Neuron (in vitro differentiated cells): Measurements from ENCODE around the gene NEURL3.

Source experiments
- H2AFZ ChIP-seq: one replicate; pipeline ENCODE4 v1.6.1; 2013; ENCODE audit warnings: low read depth, mild to moderate bottlenecking, inconsistent platforms, low read length, moderate library complexity
- H3K27me3 ChIP-seq: one replicate; pipeline ENCODE4 v1.6.1; 2013; ENCODE audit warnings: low read length; ENCODE audit not compliant: insufficient read depth
- H3K36me3 ChIP-seq: one replicate; pipeline ENCODE4 v1.6.1; 2013; ENCODE audit warnings: low read length; ENCODE audit not compliant: insufficient read depth
- H3K4me1 ChIP-seq: one replicate; pipeline ENCODE4 v1.6.1; 2013; ENCODE audit warnings: low read length; ENCODE audit not compliant: insufficient read depth
- H3K4me3 ChIP-seq: 2 replicates; pipeline ENCODE4 v1.5.1; 2013; ENCODE audit warnings: mild to moderate bottlenecking, low read length, moderate library complexity
- H3K9me3 ChIP-seq: one replicate; pipeline ENCODE4 v1.6.1; 2013; ENCODE audit warnings: low read length

The NEURL3 gene

GRCh38 chr2:96547731-96548171 is 42.6 kb upstream of the NEURL3 start:
- no peaks in the 10 kb centered on the region for H3K27me3 ChIP-seq

GRCh38 chr2:96547203-96547641 is 42.1 kb upstream of the NEURL3 start:
- H3K36me3 ChIP-seq: no peaks in the 10 kb centered on the region
- no peaks in the 10 kb centered on the region for H3K27me3 ChIP-seq
- H3K9me3 ChIP-seq: peaks cover 4% of the 10 kb centered on the region
- no peak overlapping the region for H2AFZ ChIP-seq
- no peak overlapping the region for H3K4me3 ChIP-seq
- peaks cover 9% of the 10 kb centered on the region for H3K4me1 ChIP-seq

More at GRCh38 chr2:96547731-96548171, 42.6 kb upstream of the NEURL3 start:
- Histone ChIP-seq H3K4me3 (no peak overlapping the region), H3K4me1 (peaks cover 9% of the 10 kb centered on the region), H2AFZ (no peak overlapping the region), H3K9me3 (peaks cover 4% of the 10 kb centered on the region), H3K36me3 (no peaks in the 10 kb centered on the region)

GRCh38 chr2:96546797-96547196 is 41.6 kb upstream of the NEURL3 start:
- no peak overlapping the region for H3K4me3 ChIP-seq

GRCh38 chr2:96546321-96546720 is 41.2 kb upstream of the NEURL3 start:
- Histone ChIP-seq H3K4me1 (peaks cover 9% of the 10 kb centered on the region), H2AFZ (no peak overlapping the region), H3K27me3 (no peaks in the 10 kb centered on the region), H3K9me3 (peaks cover 4% of the 10 kb centered on the region), H3K36me3 (no peaks in the 10 kb centered on the region), H3K4me3 (no peak overlapping the region)

More at GRCh38 chr2:96546797-96547196, 41.6 kb upstream of the NEURL3 start:
- Histone ChIP-seq H3K4me1 (peaks cover 9% of the 10 kb centered on the region), H3K27me3 (no peaks in the 10 kb centered on the region), H3K9me3 (peaks cover 4% of the 10 kb centered on the region), H2AFZ (no peak overlapping the region), H3K36me3 (no peaks in the 10 kb centered on the region)

- Histone ChIP-seq H3K27me3 (peaks cover 3% of the 10 kb centered on the region), H3K36me3 (no peaks in the 10 kb centered on the region), H3K4me3 (no peak overlapping the region), H3K4me1 (peaks cover 19% of the 10 kb centered on the region), H3K9me3 (peaks cover 4% of the 10 kb centered on the region), H2AFZ (no peak overlapping the region)
Measured at GRCh38 chr2:96542357-96542977, 37.3 kb upstream of the NEURL3 start.

GRCh38 chr2:96541398-96542152 is 36.4 kb upstream of the NEURL3 start:
- H3K4me1 ChIP-seq: peaks cover 16% of the 10 kb centered on the region
- H2AFZ ChIP-seq: no peak overlapping the region
- H3K4me3 ChIP-seq: no peak overlapping the region
- H3K36me3 ChIP-seq: no peaks in the 10 kb centered on the region
- peaks cover 3% of the 10 kb centered on the region for H3K27me3 ChIP-seq
- peaks cover 4% of the 10 kb centered on the region for H3K9me3 ChIP-seq

GRCh38 chr2:96540136-96540535 is 35.0 kb upstream of the NEURL3 start:
- Histone ChIP-seq H3K27me3 (peaks cover 3% of the 10 kb centered on the region), H3K36me3 (no peaks in the 10 kb centered on the region), H3K9me3 (peaks cover 2% of the 10 kb centered on the region), H3K4me3 (no peak overlapping the region), H3K4me1 (peaks cover 16% of the 10 kb centered on the region), H2AFZ (no peak overlapping the region)

GRCh38 chr2:96539215-96539920 is 34.2 kb upstream of the NEURL3 start:
- H3K4me3 ChIP-seq: no peak overlapping the region
- H3K4me1 ChIP-seq: peaks cover 16% of the 10 kb centered on the region
- H2AFZ ChIP-seq: no peak overlapping the region
- peaks cover 2% of the 10 kb centered on the region for H3K9me3 ChIP-seq
- H3K36me3 ChIP-seq: no peaks in the 10 kb centered on the region
- peaks cover 6% of the 10 kb centered on the region for H3K27me3 ChIP-seq

- peaks cover 6% of the 10 kb centered on the region for H3K27me3 ChIP-seq
Measured at GRCh38 chr2:96538487-96539214, 33.5 kb upstream of the NEURL3 start.

GRCh38 chr2:96537734-96538486 is 32.8 kb upstream of the NEURL3 start:
- H3K4me3 ChIP-seq: peak overlapping the region; percentile 73
- no peaks in the 10 kb centered on the region for H3K36me3 ChIP-seq
- peak overlapping the region; percentile 65 for H2AFZ ChIP-seq
- H3K4me1 ChIP-seq: peaks cover 16% of the 10 kb centered on the region
- peaks cover 12% of the 10 kb centered on the region for H3K27me3 ChIP-seq
- H3K9me3 ChIP-seq: no peaks in the 10 kb centered on the region

More at GRCh38 chr2:96538487-96539214, 33.5 kb upstream of the NEURL3 start:
- H3K36me3 ChIP-seq: no peaks in the 10 kb centered on the region
- peaks cover 16% of the 10 kb centered on the region for H3K4me1 ChIP-seq
- H3K9me3 ChIP-seq: no peaks in the 10 kb centered on the region
- H3K4me3 ChIP-seq: peak overlapping the region; percentile 73
- H2AFZ ChIP-seq: no peak overlapping the region

- peak overlapping the region; percentile 65 for H2AFZ ChIP-seq
- H3K36me3 ChIP-seq: no peaks in the 10 kb centered on the region
- H3K9me3 ChIP-seq: no peaks in the 10 kb centered on the region
- peaks cover 16% of the 10 kb centered on the region for H3K4me1 ChIP-seq
- H3K27me3 ChIP-seq: peaks cover 15% of the 10 kb centered on the region
- H3K4me3 ChIP-seq: peak overlapping the region; percentile 73
Measured at GRCh38 chr2:96537066-96537733, 32.0 kb upstream of the NEURL3 start.
